Peyer's patch (tissue), 4 donors: ENCODE data around the gene TLE5. TPM values are rescaled to one million over a fixed set of nuclear protein-coding genes. Genes with fewer than 3 reads are reported as not detected.

Experiments
- DNase-seq, 3 donors: peaks; one replicate each; pipeline ENCODE4 v3.0.0-alpha.2; 2017 to 2019
- H3K27ac ChIP-seq, 4 donors: fragments of 200-600 bp; sonication (generic); one replicate each; pipeline ENCODE4 v1.5.1; 2016 to 2019
- H3K27me3 ChIP-seq, 2 donors: fragments of 200-600 bp; sonication (generic); one replicate each; pipeline ENCODE4 v1.5.1; 2019
- H3K36me3 ChIP-seq, 3 donors: fragments of 200-600 bp; sonication (generic); one replicate each; pipeline ENCODE4 v1.5.1; 2016 to 2019
- H3K4me1 ChIP-seq, 4 donors: fragments of 200-600 bp; sonication (generic); one replicate each; pipeline ENCODE4 v1.5.1; 2016 to 2019
- H3K4me3 ChIP-seq, 4 donors: fragments of 200-600 bp; sonication (generic); 1 replicate in 3 of 4; 2 replicates in 1 of 4; pipeline ENCODE4 v1.5.1; 2016 to 2019; ENCODE audit warnings: mild to moderate bottlenecking in 1 of 4
- H3K9me3 ChIP-seq, 4 donors: fragments of 200-600 bp; sonication (generic); one replicate each; pipeline ENCODE4 v1.5.1; 2016 to 2019; ENCODE audit warnings: mild to moderate bottlenecking in 1 of 4
- CTCF ChIP-seq, 6 experiments: fragments of 450-650 bp in 4 of 6; fragments of 200-600 bp in 2 of 6; sonication (generic) in 1 of 6; IDR thresholded peaks; one replicate each; pipeline ENCODE4 v1.5.1; 2017 to 2019; ENCODE audit warnings: antibody characterized with exemption in 6 of 6, mild to moderate bottlenecking in 3 of 6, moderate library complexity in 1 of 6
- POLR2A ChIP-seq, 2 donors: fragments of 450-650 bp; IDR thresholded peaks; one replicate each; pipeline ENCODE4 v1.5.1; 2017; ENCODE audit warnings: antibody characterized with exemption in 2 of 2, mild to moderate bottlenecking in 2 of 2, moderate library complexity in 2 of 2
- total RNA-seq, 4 donors: library from RNA; depleted of rRNA; stranded (reverse); fragments of >200 nt; gene quantifications; one replicate each; pipeline ENCODE4 v1.1.0, GENCODE V29; 2016

TLE5 gene
- total RNA-seq, 4 donors from 2014 or later: 134 to 366 (median 289) TPM

- Histone ChIP-seq H3K4me1 (peaks cover 0 to 20% (median 7%) of the 10 kb centered on the region in 4 donors), H3K9me3 (no peaks in the 10 kb centered on the region), H3K27me3 (no peaks in the 10 kb centered on the region), H3K36me3 (no peaks in the 10 kb centered on the region), H3K4me3 (peak overlapping the region in 1 of 4 donors; percentile 22), H3K27ac (peak overlapping the region in 1 of 4 donors; percentile 44)
- no peak for DNase-seq
- no peak for TF ChIP-seq CTCF (IDR thresholded peaks at IDR 0.05)
- no peak for TF ChIP-seq POLR2A (IDR thresholded peaks at IDR 0.05)
These were observed 37.3 kb downstream of the TLE5 start for GRCh38 chr19:3024870-3025548.

GRCh38 chr19:3024509-3024869 lies 37.8 kb downstream of the TLE5 start:
- H3K4me3 ChIP-seq: peak overlapping the region in 1 of 4 donors; percentile 22
- TF ChIP-seq CTCF (IDR thresholded peaks at IDR 0.05): no peak
- TF ChIP-seq POLR2A (IDR thresholded peaks at IDR 0.05): no peak
- no peaks in the 10 kb centered on the region for H3K36me3 ChIP-seq
- H3K4me1 ChIP-seq: peaks cover 0 to 17% (median 7%) of the 10 kb centered on the region in 4 donors
- no peaks in the 10 kb centered on the region for H3K9me3 ChIP-seq
- H3K27me3 ChIP-seq: no peaks in the 10 kb centered on the region
- H3K27ac ChIP-seq: peak overlapping the region in 1 of 4 donors; percentile 44
- no peak for DNase-seq

GRCh38 chr19:3020321-3020960 lies 41.9 kb downstream of the TLE5 start:
- no peak overlapping the region for H3K27ac ChIP-seq
- H3K4me3 ChIP-seq: no peak overlapping the region
- H3K27me3 ChIP-seq: no peaks in the 10 kb centered on the region
- H3K4me1 ChIP-seq: peaks cover 0 to under 1% (median 0%) of the 10 kb centered on the region in 4 donors
- no peaks in the 10 kb centered on the region for H3K36me3 ChIP-seq
- DNase-seq: no peak
- H3K9me3 ChIP-seq: no peaks in the 10 kb centered on the region
- TF ChIP-seq CTCF (IDR thresholded peaks at IDR 0.05) (no peak), POLR2A (IDR thresholded peaks at IDR 0.05) (no peak)

GRCh38 chr19:3019211-3019854 lies 43.0 kb downstream of the TLE5 start:
- Histone ChIP-seq H3K4me3 (no peak overlapping the region), H3K36me3 (no peaks in the 10 kb centered on the region), H3K9me3 (no peaks in the 10 kb centered on the region), H3K27ac (no peak overlapping the region), H3K27me3 (no peaks in the 10 kb centered on the region), H3K4me1 (no peaks in the 10 kb centered on the region)
- TF ChIP-seq CTCF (IDR thresholded peaks at IDR 0.05) (no peak), POLR2A (IDR thresholded peaks at IDR 0.05) (no peak)
- DNase-seq: no peak

GRCh38 chr19:3017923-3018322 lies 44.4 kb downstream of the TLE5 start:
- TF ChIP-seq POLR2A (IDR thresholded peaks at IDR 0.05) (no peak), CTCF (IDR thresholded peaks at IDR 0.05) (no peak)
- Histone ChIP-seq H3K27me3 (no peaks in the 10 kb centered on the region), H3K27ac (no peak overlapping the region), H3K36me3 (no peaks in the 10 kb centered on the region), H3K9me3 (no peaks in the 10 kb centered on the region), H3K4me1 (no peaks in the 10 kb centered on the region), H3K4me3 (no peak overlapping the region)
- DNase-seq: no peak
